CD4-positive, alpha-beta T cell treated with Interleukin-4 for 4 hours (primary cell): ENCODE measurements around the gene GSX2.

Experiments used
- DNase-seq: peaks from one replicate; pipeline ENCODE4 v3.0.0-alpha.2; 2020

The GSX2 gene

GRCh38 chr4:54082168-54082567 is 17.8 kb upstream of the GSX2 start:
- no peak for DNase-seq

GRCh38 chr4:54085284-54085683 is 14.7 kb upstream of the GSX2 start:
- no peak for DNase-seq

- DNase-seq = no peak
Observed at GRCh38 chr4:54089875-54090274, 10.1 kb upstream of the GSX2 start.

- DNase-seq = no peak
Observed at GRCh38 chr4:54090404-54090803, 9.6 kb upstream of the GSX2 start.

- peak; percentile 17 for DNase-seq
Observed at GRCh38 chr4:54090804-54091623, 8.9 kb upstream of the GSX2 start.

GRCh38 chr4:54091637-54092404 is 8.1 kb upstream of the GSX2 start:
- peak; percentile 84 for DNase-seq

GRCh38 chr4:54092405-54093323 is 7.3 kb upstream of the GSX2 start:
- no peak for DNase-seq

- no peak for DNase-seq
Observed at GRCh38 chr4:54093324-54094240, 6.4 kb upstream of the GSX2 start.

GRCh38 chr4:54094451-54094850 is 5.5 kb upstream of the GSX2 start:
- DNase-seq = no peak

GRCh38 chr4:54095110-54095825 is 4.7 kb upstream of the GSX2 start:
- no peak for DNase-seq

GRCh38 chr4:54096295-54096962 is 3.5 kb upstream of the GSX2 start:
- no peak for DNase-seq

GRCh38 chr4:54097152-54097551 is 2.8 kb upstream of the GSX2 start:
- no peak for DNase-seq

- DNase-seq = no peak
Observed at GRCh38 chr4:54098375-54098774, 1.6 kb upstream of the GSX2 start.

- DNase-seq = no peak
Observed at GRCh38 chr4:54099287-54099747, 646 bp upstream of the GSX2 start.

GRCh38 chr4:54100595-54101189 is 729 bp downstream of the GSX2 start:
- DNase-seq = no peak

- no peak for DNase-seq
Observed at GRCh38 chr4:54101190-54102041, 1.5 kb downstream of the GSX2 start.

- DNase-seq = no peak
Observed at GRCh38 chr4:54102531-54103106, 2.7 kb downstream of the GSX2 start.

- DNase-seq = no peak
Observed at GRCh38 chr4:54103190-54103574, 3.2 kb downstream of the GSX2 start.

GRCh38 chr4:54104907-54105306 is 4.9 kb downstream of the GSX2 start:
- DNase-seq = no peak
